ENCODE results near the gene MEF2A.
"Not testable (repeated sequence)": the region's sequence is repeated elsewhere in the genome, so short reads cannot be mapped to it uniquely, and the experiment has no call there.

MEF2A gene

GRCh38 chr15:99656205-99656604 lies 90.4 kb downstream of the MEF2A start:
- no peak for DNase-seq

GRCh38 chr15:99657996-99658395 lies 92.2 kb downstream of the MEF2A start:
- no peak for DNase-seq

GRCh38 chr15:99662903-99663302 lies 97.1 kb downstream of the MEF2A start:
- no peak for DNase-seq

- not testable (repeated sequence) for DNase-seq
Observed at GRCh38 chr15:99666073-99666472, 100.3 kb downstream of the MEF2A start.

- no peak for DNase-seq
Observed at GRCh38 chr15:99668533-99669182, 102.9 kb downstream of the MEF2A start.

GRCh38 chr15:99669250-99669649 lies 103.5 kb downstream of the MEF2A start:
- no peak for DNase-seq

- no peak for DNase-seq
Observed at GRCh38 chr15:99671926-99672635, 106.3 kb downstream of the MEF2A start.

- no peak for DNase-seq
Observed at GRCh38 chr15:99673111-99673510, 107.3 kb downstream of the MEF2A start.

- no peak for DNase-seq
Observed at GRCh38 chr15:99674279-99674678, 108.5 kb downstream of the MEF2A start.

GRCh38 chr15:99677540-99678134 lies 111.9 kb downstream of the MEF2A start:
- DNase-seq: no peak

- no peak for DNase-seq
Observed at GRCh38 chr15:99680276-99680675, 114.5 kb downstream of the MEF2A start.

GRCh38 chr15:99681990-99682389 lies 116.2 kb downstream of the MEF2A start:
- no peak for DNase-seq

- DNase-seq: no peak
Observed at GRCh38 chr15:99682455-99682854, 116.7 kb downstream of the MEF2A start.

GRCh38 chr15:99683000-99683670 lies 117.4 kb downstream of the MEF2A start:
- DNase-seq: no peak

- no peak for DNase-seq
Observed at GRCh38 chr15:99686290-99686689, 120.5 kb downstream of the MEF2A start.

GRCh38 chr15:99692825-99693224 lies 127.0 kb downstream of the MEF2A start:
- no peak for DNase-seq

- DNase-seq: no peak
Observed at GRCh38 chr15:99696096-99696495, 130.3 kb downstream of the MEF2A start.

- DNase-seq: no peak
Observed at GRCh38 chr15:99702895-99703602, 137.3 kb downstream of the MEF2A start.

- no peak for DNase-seq
Observed at GRCh38 chr15:99703603-99704443, 138.0 kb downstream of the MEF2A start.

GRCh38 chr15:99704444-99704838 lies 138.7 kb downstream of the MEF2A start:
- no peak for DNase-seq

GRCh38 chr15:99706557-99707303 lies 140.9 kb downstream of the MEF2A start:
- no peak for DNase-seq

Data from islet precursor cell (in vitro differentiated cells).